HEK293 (cell line): Measurements from ENCODE around the gene NEMP2.
A peak's percentile ranks its signal among the peaks of the same experiment; 100 is the strongest.

ENCODE experiments used
- CTCF ChIA-PET: fragments of 350-600 bp; formaldehyde crosslinking; extraction: SDS; loops from one replicate; lab custom pipeline; 2021; ENCODE audit warnings: antibody characterized with exemption; lab: Yijun Ruan, JAX
- POLR2A ChIA-PET: fragments of 300-600 bp; formaldehyde crosslinking; extraction: SDS; loops from one replicate; lab custom pipeline; 2020; ENCODE audit warnings: antibody characterized with exemption, inconsistent platforms; lab: Yijun Ruan, JAX
- H3K27ac ChIP-seq: fragments of 200-500 bp; sonication (Bioruptor generic); 2 replicates; pipeline ENCODE4 v1.5.1; 2014; ENCODE audit warnings: low read depth, low read length, control low read depth, inconsistent platforms; ENCODE audit errors: extremely low read depth
- H3K36me3 ChIP-seq, 2 experiments: fragments of 200-500 bp in 1 of 2; sonication (Bioruptor generic) in 1 of 2; 1 replicate in 1 of 2; 2 replicates in 1 of 2; pipeline ENCODE4 v1.5.1; 2014 to 2017; ENCODE audit warnings: inconsistent platforms in 2 of 2, low read length in 2 of 2; ENCODE audit not compliant: control insufficient read depth in 2 of 2, insufficient read depth in 1 of 2
- H3K4me1 ChIP-seq: fragments of 200-500 bp; sonication (Bioruptor generic); 2 replicates; pipeline ENCODE4 v1.5.1; 2014; ENCODE audit warnings: mild to moderate bottlenecking, low read length, inconsistent platforms; ENCODE audit not compliant: control insufficient read depth, insufficient read depth
- H3K4me3 ChIP-seq: 2 replicates; pipeline ENCODE4 v1.5.1; 2011; ENCODE audit warnings: low read depth, mild to moderate bottlenecking, control low read depth, low read length, moderate library complexity
- H3K9me3 ChIP-seq: fragments of 200-500 bp; sonication (Bioruptor generic); 2 replicates; pipeline ENCODE4 v1.5.1; 2014; ENCODE audit warnings: low read depth, low read length, inconsistent platforms; ENCODE audit not compliant: control insufficient read depth, insufficient read depth
- FEZF1 ChIP-seq: fragments of 450-650 bp; formaldehyde crosslinking; IDR thresholded peaks from 2 replicates; pipeline ENCODE4 v1.5.1; 2016; ENCODE audit warnings: missing biosample characterization, missing genetic modification characterization
- KLF16 ChIP-seq: fragments of 450-650 bp; formaldehyde crosslinking; IDR thresholded peaks from 2 replicates; pipeline ENCODE4 v1.5.1; 2017; ENCODE audit warnings: missing biosample characterization, missing genetic modification characterization
- OSR2 ChIP-seq: fragments of 450-650 bp; formaldehyde crosslinking; IDR thresholded peaks from 2 replicates; pipeline ENCODE4 v1.5.1; 2016; ENCODE audit warnings: missing biosample characterization, missing genetic modification characterization
- ZNF366 ChIP-seq: fragments of 450-650 bp; formaldehyde crosslinking; conservative IDR thresholded peaks from 2 replicates; pipeline ENCODE4 v1.5.1; 2016; ENCODE audit warnings: missing biosample characterization, missing genetic modification characterization
- ZNF510 ChIP-seq: fragments of 450-650 bp; formaldehyde crosslinking; IDR thresholded peaks from 2 replicates; pipeline ENCODE4 v1.5.1; 2018; ENCODE audit warnings: mild to moderate bottlenecking, missing genetic modification characterization, missing biosample characterization; ENCODE audit not compliant: insufficient replicate concordance
- ZNF529 ChIP-seq: fragments of 450-650 bp; formaldehyde crosslinking; IDR thresholded peaks from 2 replicates; pipeline ENCODE4 v1.5.1; 2017; ENCODE audit warnings: missing genetic modification characterization, missing biosample characterization; ENCODE audit not compliant: insufficient replicate concordance
- ZNF561 ChIP-seq: fragments of 450-650 bp; IDR thresholded peaks from 2 replicates; pipeline ENCODE4 v1.5.1; 2018; ENCODE audit warnings: missing biosample characterization, missing genetic modification characterization, borderline replicate concordance
- ZNF600 ChIP-seq: fragments of 450-650 bp; formaldehyde crosslinking; IDR thresholded peaks from 2 replicates; pipeline ENCODE4 v1.5.1; 2016; ENCODE audit warnings: missing biosample characterization, missing genetic modification characterization
- ZNF664 ChIP-seq: fragments of 450-650 bp; formaldehyde crosslinking; IDR thresholded peaks from 2 replicates; pipeline ENCODE4 v1.5.1; 2016; ENCODE audit warnings: missing biosample characterization, missing genetic modification characterization
- ZNF837 ChIP-seq: fragments of 450-650 bp; formaldehyde crosslinking; IDR thresholded peaks from 2 replicates; pipeline ENCODE4 v1.5.1; 2016; ENCODE audit warnings: missing biosample characterization, missing genetic modification characterization
- TF ChIP-seq, protein P1 (sequence below): fragments of 450-650 bp; formaldehyde crosslinking; IDR thresholded peaks from 2 replicates; pipeline ENCODE4 v1.5.1; 2016; ENCODE audit warnings: missing biosample characterization, missing genetic modification characterization
- TF ChIP-seq, protein P2 (sequence below): fragments of 450-650 bp; formaldehyde crosslinking; conservative IDR thresholded peaks from 2 replicates; pipeline ENCODE4 v1.5.1; 2016; ENCODE audit warnings: low read depth, missing biosample characterization, missing genetic modification characterization
- TF ChIP-seq, protein P3 (sequence below): fragments of 450-650 bp; formaldehyde crosslinking; IDR thresholded peaks from 2 replicates; pipeline ENCODE4 v1.5.1; 2016; ENCODE audit warnings: missing biosample characterization, missing genetic modification characterization
- TF ChIP-seq, protein P4 (sequence below): fragments of 450-650 bp; formaldehyde crosslinking; IDR thresholded peaks from 2 replicates; pipeline ENCODE4 v1.5.1; 2016; ENCODE audit warnings: missing biosample characterization, missing genetic modification characterization

The NEMP2 gene

DNA sequence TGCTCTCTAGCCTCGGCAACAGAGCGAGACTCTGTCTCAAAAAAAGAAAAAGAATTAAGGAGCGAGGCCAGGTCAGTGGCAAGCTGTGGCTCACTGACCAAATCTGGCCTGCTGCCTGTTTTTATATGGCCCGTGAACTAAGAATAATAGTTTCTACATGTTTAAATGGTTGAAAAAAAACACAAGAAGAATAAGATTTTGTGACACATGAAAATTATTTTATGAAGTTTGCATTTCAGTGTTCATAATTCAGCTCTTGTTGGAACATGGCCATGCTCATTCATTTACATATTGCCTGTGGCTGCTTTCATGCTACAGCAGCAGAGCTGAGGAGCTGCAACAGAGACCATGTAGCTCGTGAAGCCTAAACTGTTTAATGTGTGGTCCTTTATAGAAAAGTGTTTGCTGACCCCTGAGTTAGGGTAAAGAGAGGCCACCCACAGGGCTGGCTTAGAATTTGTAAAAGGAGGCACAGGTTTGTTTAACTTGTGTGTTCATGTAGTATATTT lies 66.9 kb downstream of the NEMP2 start (continued):
- TF ChIP-seq, protein P1, sequence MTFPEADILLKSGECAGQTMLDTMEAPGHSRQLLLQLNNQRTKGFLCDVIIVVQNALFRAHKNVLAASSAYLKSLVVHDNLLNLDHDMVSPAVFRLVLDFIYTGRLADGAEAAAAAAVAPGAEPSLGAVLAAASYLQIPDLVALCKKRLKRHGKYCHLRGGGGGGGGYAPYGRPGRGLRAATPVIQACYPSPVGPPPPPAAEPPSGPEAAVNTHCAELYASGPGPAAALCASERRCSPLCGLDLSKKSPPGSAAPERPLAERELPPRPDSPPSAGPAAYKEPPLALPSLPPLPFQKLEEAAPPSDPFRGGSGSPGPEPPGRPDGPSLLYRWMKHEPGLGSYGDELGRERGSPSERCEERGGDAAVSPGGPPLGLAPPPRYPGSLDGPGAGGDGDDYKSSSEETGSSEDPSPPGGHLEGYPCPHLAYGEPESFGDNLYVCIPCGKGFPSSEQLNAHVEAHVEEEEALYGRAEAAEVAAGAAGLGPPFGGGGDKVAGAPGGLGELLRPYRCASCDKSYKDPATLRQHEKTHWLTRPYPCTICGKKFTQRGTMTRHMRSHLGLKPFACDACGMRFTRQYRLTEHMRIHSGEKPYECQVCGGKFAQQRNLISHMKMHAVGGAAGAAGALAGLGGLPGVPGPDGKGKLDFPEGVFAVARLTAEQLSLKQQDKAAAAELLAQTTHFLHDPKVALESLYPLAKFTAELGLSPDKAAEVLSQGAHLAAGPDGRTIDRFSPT = no peak
- no peak for TF ChIP-seq ZNF510 (tag by site-specific recombination)

DNA sequence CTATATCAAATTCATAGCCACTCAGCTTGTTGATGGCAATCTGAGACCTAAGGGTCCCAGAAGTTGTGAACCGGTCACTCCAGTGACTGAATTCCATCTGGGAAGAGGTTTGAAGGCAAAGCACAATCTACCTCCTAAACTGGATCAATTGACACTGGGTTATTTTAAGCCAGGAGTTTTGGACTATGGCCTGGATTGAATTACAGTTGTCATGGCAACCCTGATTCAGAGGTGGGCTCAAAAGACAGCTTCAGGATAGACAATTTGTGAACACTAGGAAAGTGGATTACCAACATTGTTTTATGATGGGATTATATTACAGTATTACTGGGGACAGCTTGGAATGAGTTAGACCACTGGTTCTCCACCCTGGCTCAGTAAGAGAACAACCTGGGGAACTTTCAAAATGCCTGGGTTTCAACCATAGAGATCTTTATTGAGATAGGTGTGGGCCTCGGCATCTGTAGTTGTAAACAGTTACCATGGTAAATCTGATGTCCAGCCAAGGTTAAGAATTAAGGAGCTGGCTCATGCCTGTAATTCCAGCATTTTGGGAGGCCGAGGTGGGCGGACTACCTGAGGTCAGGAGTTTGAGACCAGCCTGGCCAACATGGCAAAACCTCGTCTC lies 67.6 kb downstream of the NEMP2 start:
- Histone ChIP-seq H3K4me1 (peaks cover 34% of the 10 kb centered on the region), H3K36me3 (no peaks in the 10 kb centered on the region), H3K4me3 (no peak overlapping the region), H3K27ac (peak overlapping the region; percentile 75; the same call in 1 of the 2 replicates), H3K9me3 (no peaks in the 10 kb centered on the region)
- ChIA-PET POLR2A (no interaction called here), CTCF (interaction anchor here (0.7 to 1.2 kb wide), 2 partner anchors 42 to 116 kb away, joined by 3 to 7 read pairs; no protein-coding TSS in a partner anchor)
- TF ChIP-seq ZNF366 (tag by site-specific recombination) (peak; percentile 74), ZNF561 (tag by site-specific recombination) (0 out of 2 replicates have a peak, but pooled peaks have one; percentile 35), FEZF1 (peak; percentile 53), ZNF664 (tag by site-specific recombination) (peak; percentile 38; the same call in 1 of the 2 replicates), ZNF600 (tag by site-specific recombination) (peak; percentile 44), ZNF837 (tag by site-specific recombination) (no peak), ZNF529 (no peak), KLF16 (tag by site-specific recombination) (no peak), OSR2 (peak; percentile 35; the same call in 1 of the 2 replicates)
- TF ChIP-seq, protein P2, sequence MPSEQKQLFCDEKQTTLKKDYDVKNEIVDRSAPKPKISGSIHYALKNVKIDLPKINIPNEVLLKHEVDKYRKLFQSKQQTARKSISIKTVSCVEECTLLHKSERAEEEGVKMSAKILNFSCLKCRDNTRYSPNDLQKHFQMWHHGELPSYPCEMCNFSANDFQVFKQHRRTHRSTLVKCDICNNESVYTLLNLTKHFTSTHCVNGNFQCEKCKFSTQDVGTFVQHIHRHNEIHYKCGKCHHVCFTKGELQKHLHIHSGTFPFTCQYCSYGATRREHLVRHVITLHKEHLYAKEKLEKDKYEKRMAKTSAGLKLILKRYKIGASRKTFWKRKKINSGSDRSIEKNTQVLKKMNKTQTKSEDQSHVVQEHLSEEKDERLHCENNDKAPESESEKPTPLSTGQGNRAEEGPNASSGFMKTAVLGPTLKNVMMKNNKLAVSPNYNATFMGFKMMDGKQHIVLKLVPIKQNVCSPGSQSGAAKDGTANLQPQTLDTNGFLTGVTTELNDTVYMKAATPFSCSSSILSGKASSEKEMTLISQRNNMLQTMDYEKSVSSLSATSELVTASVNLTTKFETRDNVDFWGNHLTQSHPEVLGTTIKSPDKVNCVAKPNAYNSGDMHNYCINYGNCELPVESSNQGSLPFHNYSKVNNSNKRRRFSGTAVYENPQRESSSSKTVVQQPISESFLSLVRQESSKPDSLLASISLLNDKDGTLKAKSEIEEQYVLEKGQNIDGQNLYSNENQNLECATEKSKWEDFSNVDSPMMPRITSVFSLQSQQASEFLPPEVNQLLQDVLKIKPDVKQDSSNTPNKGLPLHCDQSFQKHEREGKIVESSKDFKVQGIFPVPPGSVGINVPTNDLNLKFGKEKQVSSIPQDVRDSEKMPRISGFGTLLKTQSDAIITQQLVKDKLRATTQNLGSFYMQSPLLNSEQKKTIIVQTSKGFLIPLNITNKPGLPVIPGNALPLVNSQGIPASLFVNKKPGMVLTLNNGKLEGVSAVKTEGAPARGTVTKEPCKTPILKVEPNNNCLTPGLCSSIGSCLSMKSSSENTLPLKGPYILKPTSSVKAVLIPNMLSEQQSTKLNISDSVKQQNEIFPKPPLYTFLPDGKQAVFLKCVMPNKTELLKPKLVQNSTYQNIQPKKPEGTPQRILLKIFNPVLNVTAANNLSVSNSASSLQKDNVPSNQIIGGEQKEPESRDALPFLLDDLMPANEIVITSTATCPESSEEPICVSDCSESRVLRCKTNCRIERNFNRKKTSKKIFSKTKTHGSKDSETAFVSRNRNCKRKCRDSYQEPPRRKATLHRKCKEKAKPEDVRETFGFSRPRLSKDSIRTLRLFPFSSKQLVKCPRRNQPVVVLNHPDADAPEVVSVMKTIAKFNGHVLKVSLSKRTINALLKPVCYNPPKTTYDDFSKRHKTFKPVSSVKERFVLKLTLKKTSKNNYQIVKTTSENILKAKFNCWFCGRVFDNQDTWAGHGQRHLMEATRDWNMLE (tag by site-specific recombination) = no peak
- TF ChIP-seq, protein P3, sequence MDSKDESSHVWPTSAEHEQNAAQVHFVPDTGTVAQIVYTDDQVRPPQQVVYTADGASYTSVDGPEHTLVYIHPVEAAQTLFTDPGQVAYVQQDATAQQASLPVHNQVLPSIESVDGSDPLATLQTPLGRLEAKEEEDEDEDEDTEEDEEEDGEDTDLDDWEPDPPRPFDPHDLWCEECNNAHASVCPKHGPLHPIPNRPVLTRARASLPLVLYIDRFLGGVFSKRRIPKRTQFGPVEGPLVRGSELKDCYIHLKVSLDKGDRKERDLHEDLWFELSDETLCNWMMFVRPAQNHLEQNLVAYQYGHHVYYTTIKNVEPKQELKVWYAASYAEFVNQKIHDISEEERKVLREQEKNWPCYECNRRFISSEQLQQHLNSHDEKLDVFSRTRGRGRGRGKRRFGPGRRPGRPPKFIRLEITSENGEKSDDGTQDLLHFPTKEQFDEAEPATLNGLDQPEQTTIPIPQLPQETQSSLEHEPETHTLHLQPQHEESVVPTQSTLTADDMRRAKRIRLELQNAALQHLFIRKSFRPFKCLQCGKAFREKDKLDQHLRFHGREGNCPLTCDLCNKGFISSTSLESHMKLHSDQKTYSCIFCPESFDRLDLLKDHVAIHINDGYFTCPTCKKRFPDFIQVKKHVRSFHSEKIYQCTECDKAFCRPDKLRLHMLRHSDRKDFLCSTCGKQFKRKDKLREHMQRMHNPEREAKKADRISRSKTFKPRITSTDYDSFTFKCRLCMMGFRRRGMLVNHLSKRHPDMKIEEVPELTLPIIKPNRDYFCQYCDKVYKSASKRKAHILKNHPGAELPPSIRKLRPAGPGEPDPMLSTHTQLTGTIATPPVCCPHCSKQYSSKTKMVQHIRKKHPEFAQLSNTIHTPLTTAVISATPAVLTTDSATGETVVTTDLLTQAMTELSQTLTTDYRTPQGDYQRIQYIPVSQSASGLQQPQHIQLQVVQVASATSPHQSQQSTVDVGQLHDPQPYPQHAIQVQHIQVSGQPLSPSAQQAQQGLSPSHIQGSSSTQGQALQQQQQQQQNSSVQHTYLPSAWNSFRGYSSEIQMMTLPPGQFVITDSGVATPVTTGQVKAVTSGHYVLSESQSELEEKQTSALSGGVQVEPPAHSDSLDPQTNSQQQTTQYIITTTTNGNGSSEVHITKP (tag by site-specific recombination) = peak; percentile 48
- TF ChIP-seq, protein P4, sequence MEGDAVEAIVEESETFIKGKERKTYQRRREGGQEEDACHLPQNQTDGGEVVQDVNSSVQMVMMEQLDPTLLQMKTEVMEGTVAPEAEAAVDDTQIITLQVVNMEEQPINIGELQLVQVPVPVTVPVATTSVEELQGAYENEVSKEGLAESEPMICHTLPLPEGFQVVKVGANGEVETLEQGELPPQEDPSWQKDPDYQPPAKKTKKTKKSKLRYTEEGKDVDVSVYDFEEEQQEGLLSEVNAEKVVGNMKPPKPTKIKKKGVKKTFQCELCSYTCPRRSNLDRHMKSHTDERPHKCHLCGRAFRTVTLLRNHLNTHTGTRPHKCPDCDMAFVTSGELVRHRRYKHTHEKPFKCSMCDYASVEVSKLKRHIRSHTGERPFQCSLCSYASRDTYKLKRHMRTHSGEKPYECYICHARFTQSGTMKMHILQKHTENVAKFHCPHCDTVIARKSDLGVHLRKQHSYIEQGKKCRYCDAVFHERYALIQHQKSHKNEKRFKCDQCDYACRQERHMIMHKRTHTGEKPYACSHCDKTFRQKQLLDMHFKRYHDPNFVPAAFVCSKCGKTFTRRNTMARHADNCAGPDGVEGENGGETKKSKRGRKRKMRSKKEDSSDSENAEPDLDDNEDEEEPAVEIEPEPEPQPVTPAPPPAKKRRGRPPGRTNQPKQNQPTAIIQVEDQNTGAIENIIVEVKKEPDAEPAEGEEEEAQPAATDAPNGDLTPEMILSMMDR = no peak
